ENCODE results near the gene ZBTB14.

The ZBTB14 gene

DNA sequence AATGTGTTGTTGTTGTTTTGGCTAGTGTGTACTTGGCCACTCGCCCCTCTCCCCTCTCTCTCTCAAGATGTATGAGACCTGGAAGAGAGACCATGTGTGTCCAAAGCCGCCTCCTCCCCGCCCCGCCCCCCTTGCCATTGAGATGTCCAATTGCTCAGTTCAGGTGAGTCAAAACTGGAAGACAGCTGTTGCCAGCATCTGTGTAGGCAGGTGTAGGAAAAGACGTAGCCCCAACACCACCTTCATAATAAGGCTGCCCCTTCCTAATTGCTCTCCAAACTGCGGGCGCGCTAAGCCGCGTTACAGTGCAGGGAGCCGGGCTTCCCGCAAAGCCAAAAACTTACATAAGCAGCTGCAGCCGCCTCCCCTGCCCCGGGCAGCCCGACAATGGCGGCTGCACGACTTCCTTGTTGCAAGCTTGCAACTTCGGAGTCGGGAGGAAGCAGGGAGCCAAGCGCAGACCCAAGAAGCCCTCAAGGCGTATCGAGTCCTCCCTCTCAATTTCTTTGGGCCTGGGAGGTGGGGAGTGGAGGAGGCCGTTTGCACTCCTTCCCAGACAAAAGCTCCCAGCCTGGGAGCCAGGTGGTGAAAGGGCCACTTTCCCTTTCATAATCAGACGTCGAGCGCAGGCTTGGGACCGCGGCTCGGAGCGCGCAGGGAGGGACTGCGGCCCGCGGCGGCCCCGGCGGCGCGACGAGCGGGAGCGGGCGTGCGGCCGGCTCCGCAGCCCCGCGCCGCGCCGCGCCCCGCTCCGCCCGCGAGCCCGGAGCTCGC lies 882 bp downstream of the ZBTB14 start:
- DNase-seq = peak in 44 of 51 donors; percentile 6 to 73 (median 50)

DNA sequence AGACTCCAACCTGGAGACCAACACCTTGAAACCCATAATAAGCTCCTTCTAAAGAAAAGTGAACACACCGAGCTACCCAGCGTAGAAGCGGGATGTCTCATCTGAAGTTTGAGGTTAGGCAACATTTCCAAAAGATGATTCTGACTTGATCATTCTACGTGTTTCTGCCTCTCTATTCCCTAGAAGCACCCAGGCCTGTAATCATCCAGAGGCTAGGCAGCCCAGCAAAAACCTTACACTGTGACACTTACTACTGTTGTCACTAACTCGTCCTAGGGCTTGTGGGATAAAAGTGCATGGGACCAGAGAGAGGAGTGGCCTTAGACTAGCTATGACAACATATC lies 1.4 kb downstream of the ZBTB14 start:
- DNase-seq = peak in 1 of 51 donors; percentile 50

DNA sequence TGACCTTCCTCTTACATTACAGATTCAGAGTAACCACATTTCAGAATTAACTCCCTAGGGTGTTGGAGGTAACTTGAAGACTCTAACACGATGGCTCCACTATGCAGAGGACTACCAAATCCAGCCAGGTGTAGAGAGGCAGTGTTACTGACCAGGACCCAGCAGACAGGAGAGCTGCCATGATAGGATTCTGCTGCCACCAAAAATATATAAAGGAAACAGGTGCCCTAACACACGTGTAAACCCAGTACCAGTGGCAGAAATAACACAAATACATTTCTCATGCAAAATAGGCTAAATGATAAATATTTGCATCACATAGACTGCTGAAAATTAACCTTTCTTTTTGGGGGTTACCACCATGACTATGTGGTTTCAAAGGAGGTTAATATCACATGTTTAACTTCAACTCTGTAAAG lies 7.0 kb downstream of the ZBTB14 start:
- DNase-seq = no peak

DNA sequence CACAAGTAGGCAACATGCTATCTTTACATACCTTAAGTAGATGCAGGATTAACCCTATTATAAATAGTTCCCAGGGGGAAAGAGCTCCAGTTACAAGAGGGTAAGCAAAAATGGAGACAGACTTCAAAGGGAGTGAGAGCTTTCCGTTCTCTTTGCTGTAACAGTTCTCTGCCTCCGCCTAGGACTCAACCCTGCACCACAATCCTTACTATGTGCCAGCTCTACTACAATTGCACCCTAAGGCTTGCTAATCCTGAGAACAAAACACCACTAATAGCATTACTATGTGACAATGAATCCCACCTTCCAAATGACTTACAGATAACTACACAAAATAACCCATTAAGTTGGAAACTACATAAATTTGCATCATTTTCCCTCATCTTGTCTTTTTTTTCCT lies 7.7 kb downstream of the ZBTB14 start:
- DNase-seq = no peak

DNA sequence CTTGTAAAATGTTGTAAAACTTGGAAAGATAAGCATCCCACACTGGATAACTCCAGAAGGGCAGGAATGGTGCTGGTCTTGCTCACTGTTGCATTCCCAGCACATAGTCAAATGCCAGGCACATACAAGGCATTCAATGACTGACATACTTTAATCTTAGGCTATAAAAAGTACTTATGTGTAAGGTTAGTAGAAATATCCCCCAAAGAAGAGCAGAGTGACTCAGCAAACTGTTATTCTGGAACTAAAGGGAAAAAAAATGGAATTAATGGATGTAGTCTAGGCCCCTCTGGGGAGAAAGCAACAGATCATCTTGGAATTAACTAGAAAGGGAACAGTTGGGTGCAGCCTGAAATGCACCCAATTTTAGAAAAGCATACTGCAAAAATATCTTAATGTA lies 9.0 kb downstream of the ZBTB14 start:
- DNase-seq = no peak

DNA sequence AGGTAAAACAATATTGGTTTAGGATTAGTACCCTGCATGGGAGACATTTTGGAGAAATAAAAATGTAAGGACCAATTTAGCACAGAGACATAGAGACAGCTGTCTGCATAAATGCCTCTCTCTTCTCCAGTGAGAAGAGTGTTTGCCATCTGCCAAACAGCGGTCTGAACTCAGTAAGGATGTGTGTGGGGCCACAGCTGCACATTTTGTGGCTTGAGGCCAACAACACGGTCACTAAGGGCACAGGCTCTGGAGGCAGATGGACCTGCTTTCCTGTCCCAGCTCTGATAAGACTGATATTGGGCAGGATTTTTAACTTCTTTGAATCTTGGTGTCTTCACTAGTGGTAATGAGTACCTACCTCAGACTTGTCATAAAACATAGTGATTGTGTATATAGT lies 10.2 kb downstream of the ZBTB14 start:
- peak in 1 of 51 donors; percentile 1 for DNase-seq

DNA sequence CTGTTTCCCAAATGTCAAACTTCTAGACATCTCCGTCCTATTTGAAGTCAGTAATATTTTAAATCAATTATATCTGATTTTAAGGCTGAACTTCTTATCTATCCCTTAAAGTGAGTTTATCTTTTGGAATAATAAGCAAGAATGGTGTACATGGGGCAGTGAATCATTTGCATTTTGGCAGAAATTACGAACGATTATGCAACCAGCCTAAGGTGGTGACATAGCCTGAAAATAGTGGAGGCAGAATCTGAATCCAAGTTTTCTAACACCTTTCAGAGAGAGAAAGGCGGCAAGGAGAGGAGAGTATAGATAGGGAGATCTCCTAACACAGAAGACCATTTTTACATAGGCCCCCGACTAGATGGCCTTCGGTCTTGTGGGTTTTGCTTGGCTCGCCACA lies 10.7 kb downstream of the ZBTB14 start:
- no peak for DNase-seq

DNA sequence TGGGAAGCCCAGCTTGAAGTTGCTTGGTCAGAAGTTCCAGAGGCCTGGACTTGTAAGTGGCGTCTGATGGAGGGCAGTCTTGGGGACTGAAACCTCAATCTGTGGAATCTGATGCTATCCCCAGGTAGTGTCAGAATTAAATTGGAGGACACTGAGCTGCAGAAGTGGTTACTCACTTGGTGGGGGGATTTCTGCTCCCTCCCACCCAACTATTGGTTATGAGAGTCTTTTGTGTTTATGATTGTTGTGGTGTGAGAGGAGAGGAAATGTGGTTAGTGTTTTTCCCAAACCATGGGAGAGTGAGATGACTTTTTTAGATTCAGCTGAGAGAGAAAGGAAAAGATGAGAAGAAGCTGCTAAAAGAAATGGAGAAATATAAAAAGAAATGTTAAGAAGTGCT lies 12.8 kb downstream of the ZBTB14 start:
- DNase-seq = no peak

DNA sequence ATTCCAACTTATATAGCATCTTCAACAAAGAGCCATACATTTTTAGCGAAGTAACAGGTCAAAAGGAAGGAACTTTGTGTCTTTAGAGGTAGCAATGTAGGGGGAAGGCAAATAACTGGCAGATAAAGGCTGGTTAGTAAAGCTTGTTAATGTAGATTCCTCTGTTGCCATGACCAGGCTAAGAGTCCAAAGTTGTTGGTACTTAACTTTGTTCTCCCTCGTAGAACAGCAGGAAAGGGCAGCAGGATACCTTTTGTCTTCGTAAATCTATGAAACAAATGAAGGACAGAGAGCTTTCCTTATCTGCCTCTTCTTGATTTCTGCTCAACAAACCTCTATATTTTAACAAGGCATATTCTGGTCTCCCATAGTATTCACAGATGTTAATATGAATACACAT lies 18.6 kb downstream of the ZBTB14 start:
- no peak for DNase-seq

DNA sequence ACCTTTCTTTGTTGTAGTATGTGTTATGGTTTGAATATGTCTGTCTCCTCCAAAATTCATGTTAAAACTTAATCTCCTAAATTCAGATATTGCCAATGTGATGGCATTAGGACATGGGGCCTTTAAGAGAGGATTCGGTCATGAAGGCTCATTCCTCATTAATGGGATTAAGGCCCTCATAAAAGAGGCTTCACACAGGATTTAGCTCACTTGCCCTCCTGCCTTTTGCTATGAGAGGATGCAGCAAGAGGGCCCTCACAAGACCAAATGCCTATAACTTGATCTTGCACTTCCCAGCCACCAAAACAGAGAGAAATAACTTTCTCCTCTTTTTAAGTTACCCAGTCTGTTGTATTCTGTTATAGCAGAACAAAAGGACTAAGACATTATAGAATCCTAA lies 19.7 kb downstream of the ZBTB14 start:
- no peak for DNase-seq

DNA sequence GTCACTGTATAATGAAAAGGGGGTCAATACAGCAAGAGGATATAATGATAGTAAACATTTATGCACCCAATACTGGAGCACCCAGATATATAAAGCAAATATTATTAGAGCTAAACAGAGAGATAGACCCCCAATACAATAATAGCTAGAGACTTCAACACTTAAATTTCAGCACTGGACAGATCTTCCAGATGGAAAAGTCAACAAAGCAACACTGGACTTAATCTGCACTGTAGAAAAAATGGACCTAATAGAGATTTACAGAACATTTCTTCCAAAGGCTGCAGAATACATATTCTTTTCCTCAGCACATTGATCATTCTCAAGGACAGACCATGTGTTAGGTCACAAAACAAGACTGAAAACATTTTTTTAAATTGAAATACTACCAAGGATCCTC lies 26.7 kb downstream of the ZBTB14 start:
- DNase-seq = no peak

DNA sequence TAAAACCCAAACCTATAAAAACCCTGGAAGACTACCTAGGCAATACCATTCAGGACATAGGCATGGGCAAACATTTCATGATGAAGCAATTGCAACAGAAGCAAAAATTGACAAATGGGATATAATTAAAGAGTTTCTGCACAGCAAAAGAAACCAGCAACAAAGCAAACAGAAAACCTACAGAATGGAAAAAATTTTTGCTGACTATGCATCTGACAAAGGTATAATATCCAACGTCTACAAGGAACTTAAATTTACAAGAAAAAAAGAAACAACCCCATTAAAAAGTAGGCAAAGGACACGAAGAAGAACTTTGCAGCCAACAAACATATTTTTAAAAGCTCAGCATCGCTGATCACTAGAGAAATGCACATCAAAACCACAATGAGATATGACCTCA lies 28.8 kb downstream of the ZBTB14 start:
- DNase-seq = no peak

DNA sequence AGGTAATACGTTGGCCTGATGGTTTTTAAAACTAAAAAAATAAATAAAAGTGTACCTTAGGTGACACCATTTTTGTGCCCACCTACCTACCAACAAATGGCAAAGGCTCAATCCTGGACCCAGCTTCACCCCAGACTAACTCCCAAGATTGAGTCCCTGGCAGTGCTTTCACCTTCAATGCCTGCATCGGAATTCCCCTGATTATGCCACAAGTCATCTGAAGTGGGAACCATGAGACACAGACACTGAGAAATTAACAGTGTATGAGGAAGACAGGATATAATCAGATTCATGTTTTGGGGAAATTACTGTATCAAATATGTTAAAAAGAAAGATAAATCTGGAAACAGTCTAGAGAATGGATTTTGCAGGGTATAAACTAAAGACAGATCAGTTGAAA lies 41.6 kb downstream of the ZBTB14 start:
- no peak for DNase-seq

DNA sequence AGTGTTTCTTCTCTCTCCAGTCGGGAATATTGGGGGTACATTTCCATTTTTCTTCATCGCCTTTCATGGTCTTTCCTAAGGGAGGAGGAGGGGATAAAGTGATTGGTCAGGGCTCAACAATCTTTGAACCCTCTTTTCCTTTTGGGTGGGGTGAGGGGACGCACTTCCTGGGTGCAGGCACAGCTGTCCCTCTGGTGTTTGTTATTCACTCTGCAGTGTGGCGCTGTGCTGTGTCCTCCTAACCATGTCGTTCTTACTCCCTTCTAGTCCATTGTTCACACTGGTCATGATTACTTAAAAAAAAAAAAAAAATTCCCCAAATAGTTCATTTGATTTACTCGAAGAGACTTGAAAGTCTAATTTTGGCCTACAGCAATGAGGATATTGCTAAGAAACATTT lies 44.4 kb downstream of the ZBTB14 start:
- DNase-seq = no peak

DNA sequence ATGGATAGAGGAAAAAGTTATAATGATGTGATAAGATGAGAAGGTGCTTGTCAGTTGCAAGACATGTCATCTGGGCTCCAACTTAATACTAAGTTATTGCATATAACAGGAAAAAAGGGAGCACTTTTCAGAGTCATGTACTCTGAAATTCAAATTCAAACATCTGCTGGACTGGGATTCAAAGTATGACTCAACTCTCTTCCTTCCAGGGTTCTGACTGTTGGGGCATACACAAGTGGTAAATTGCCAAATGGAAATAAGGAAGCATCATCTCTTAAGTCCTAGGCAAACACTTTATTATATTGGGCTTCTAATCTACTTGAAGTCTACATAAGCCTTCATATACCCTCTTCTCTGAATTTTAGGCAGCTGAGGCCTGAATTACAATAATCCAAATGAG lies 44.9 kb downstream of the ZBTB14 start:
- no peak for DNase-seq

DNA sequence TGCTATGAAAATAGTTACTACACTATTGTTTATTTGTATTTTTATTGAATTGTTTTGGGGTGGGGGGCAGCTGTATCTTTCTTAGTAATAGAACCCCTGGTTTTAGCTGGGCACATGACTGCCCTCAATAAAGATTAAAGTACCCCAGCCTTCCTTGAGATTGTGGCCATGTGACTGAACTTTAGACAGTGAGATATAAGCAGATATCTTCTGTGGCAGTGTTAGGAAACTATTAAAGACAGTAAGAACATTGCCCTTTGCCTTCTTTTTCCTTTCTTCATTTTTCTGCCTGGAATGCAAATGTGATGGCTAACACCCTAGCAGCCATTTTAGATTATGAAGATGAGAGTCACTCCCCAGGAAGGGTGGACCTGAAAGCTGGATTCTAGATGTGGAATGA lies 50.6 kb downstream of the ZBTB14 start:
- DNase-seq = no peak

DNA sequence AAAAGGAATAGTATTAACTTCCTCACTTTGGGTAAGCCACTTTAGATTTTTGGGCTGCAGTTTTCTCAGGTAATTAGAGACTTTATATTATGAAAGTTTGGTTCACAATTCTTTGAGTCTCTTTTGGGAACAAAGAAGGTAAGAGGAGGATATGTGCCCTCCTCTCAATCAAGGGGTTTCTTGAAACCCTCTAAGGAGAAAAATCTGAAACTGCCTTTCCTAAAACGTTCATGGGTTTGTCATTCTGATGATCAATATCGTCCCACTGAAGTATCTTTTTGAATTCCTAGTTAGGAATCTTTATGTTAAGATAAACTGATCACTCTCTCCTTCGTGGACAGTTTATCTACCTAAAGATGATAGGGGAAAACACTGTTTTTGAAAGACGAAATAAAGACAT lies 56.1 kb downstream of the ZBTB14 start:
- no peak for DNase-seq

Data from hypothalamus (tissue), 51 donors.